GM23338 (cell line): ENCODE measurements around the gene KMT2C. TPM values are rescaled to one million over a fixed set of nuclear protein-coding genes. Genes with fewer than 3 reads are reported as not detected.

ENCODE experiments used
- ATAC-seq: fragments of 200-7000 bp; cut with Tn5 transposase; 3 replicates; pipeline ENCODE4 v1.9.1; 2020
- DNase-seq: peaks from one replicate; pipeline ENCODE4 v3.0.0-alpha.2; 2015; ENCODE audit warnings: low spot score
- H2AFZ ChIP-seq: fragments of 200-600 bp; sonication (generic); 2 replicates; pipeline ENCODE4 v1.8.0; 2016; ENCODE audit warnings: antibody characterized with exemption, mild to moderate bottlenecking, moderate library complexity
- H3F3A ChIP-seq: fragments of 200-600 bp; sonication (generic); replicated peaks from 2 replicates; pipeline ENCODE4 v1.8.0; 2017; ENCODE audit warnings: antibody characterized with exemption, mixed run types, low read depth
- H3K27ac ChIP-seq: fragments of 200-600 bp; sonication (generic); 2 replicates; pipeline ENCODE4 v1.6.1; 2016; ENCODE audit warnings: low read depth
- H3K27me3 ChIP-seq: fragments of 200-600 bp; sonication (generic); 2 replicates; pipeline ENCODE4 v1.8.0; 2016; ENCODE audit warnings: mild to moderate bottlenecking, mixed run types, moderate library complexity; ENCODE audit not compliant: insufficient read depth
- H3K36me3 ChIP-seq: fragments of 200-600 bp; sonication (generic); 2 replicates; pipeline ENCODE4 v1.8.0; 2016; ENCODE audit warnings: mild to moderate bottlenecking; ENCODE audit not compliant: insufficient read depth
- H3K4me1 ChIP-seq: fragments of 200-600 bp; sonication (generic); 2 replicates; pipeline ENCODE4 v1.8.0; 2016; ENCODE audit warnings: mild to moderate bottlenecking, moderate library complexity; ENCODE audit not compliant: insufficient read depth
- H3K4me2 ChIP-seq: fragments of 200-600 bp; sonication (generic); 2 replicates; pipeline ENCODE4 v1.7.1; 2017; ENCODE audit warnings: mixed run types
- H3K4me3 ChIP-seq: fragments of 200-600 bp; sonication (generic); 2 replicates; pipeline ENCODE4 v1.6.1; 2016; ENCODE audit warnings: mixed run types
- H3K79me2 ChIP-seq: fragments of 200-600 bp; sonication (generic); replicated peaks from 2 replicates; pipeline ENCODE4 v1.8.0; 2017; ENCODE audit warnings: mild to moderate bottlenecking; ENCODE audit not compliant: insufficient read depth
- H3K9me2 ChIP-seq: fragments of 200-600 bp; sonication (generic); 2 replicates; pipeline ENCODE4 v1.8.0; 2017; ENCODE audit not compliant: insufficient read depth
- H4K20me1 ChIP-seq: fragments of 200-600 bp; sonication (generic); replicated peaks from 2 replicates; pipeline ENCODE4 v1.8.0; 2017; ENCODE audit warnings: mild to moderate bottlenecking; ENCODE audit not compliant: insufficient read depth
- H3K27ac Mint-ChIP-seq: 2 replicates; pipeline ENCODE4 v1.8.0; 2020; ENCODE audit warnings: inconsistent platforms, mild to moderate bottlenecking, moderate library complexity, mixed read lengths
- H3K27me3 Mint-ChIP-seq: 3 replicates; pipeline ENCODE4 v1.8.0; 2022; ENCODE audit warnings: low read depth, mild to moderate bottlenecking, moderate library complexity, mixed read lengths, inconsistent platforms; ENCODE audit not compliant: insufficient read depth, poor library complexity
- H3K36me3 Mint-ChIP-seq: 3 replicates; pipeline ENCODE4 v1.8.0; 2021; ENCODE audit warnings: low read depth, mild to moderate bottlenecking, inconsistent platforms, moderate library complexity, mixed read lengths
- H3K4me1 Mint-ChIP-seq: 3 replicates; pipeline ENCODE4 v1.8.0; 2020; ENCODE audit warnings: mild to moderate bottlenecking, inconsistent platforms, mixed read lengths
- H3K4me3 Mint-ChIP-seq: 3 replicates; pipeline ENCODE4 v1.8.0; 2021; ENCODE audit warnings: moderate library complexity, mild to moderate bottlenecking, inconsistent platforms, mixed read lengths
- H3K9me3 Mint-ChIP-seq: 3 replicates; pipeline ENCODE4 v1.8.0; 2020; ENCODE audit warnings: moderate library complexity, mild to moderate bottlenecking, inconsistent platforms, mixed read lengths
- CREB1 ChIP-seq: fragments of 250-450 bp; sonication (Bioruptor Pico); IDR thresholded peaks from 2 replicates; pipeline ENCODE4 v1.5.0; 2020; ENCODE audit warnings: low read depth, mild to moderate bottlenecking, moderate library complexity
- CTCF ChIP-seq, 2 experiments: fragments of 200-600 bp in 1 of 2; sonication (generic) in 1 of 2; conservative IDR thresholded peaks; 2 replicates each; pipeline versions ENCODE4 v1.5.1 to v1.6.1; 2016 to 2017; ENCODE audit warnings: antibody characterized with exemption in 2 of 2, low read depth in 2 of 2, mild to moderate bottlenecking in 2 of 2, moderate library complexity in 1 of 2
- EZH2 ChIP-seq: fragments of 200-600 bp; sonication (generic); IDR thresholded peaks from one replicate; pipeline ENCODE4 v1.8.0; 2017; ENCODE audit warnings: antibody characterized with exemption, mild to moderate bottlenecking, low read depth; ENCODE audit not compliant: unreplicated experiment
- EZH2phosphoT487 ChIP-seq: fragments of 200-600 bp; sonication (generic); IDR thresholded peaks from one replicate; pipeline ENCODE4 v1.8.1; 2018; ENCODE audit warnings: antibody characterized with exemption; ENCODE audit not compliant: unreplicated experiment
- JUNB ChIP-seq: IDR thresholded peaks from one replicate; pipeline ENCODE4 v1.6.1; 2016; ENCODE audit warnings: antibody characterized with exemption; ENCODE audit not compliant: unreplicated experiment
- NANOG ChIP-seq: IDR thresholded peaks from 2 replicates; pipeline ENCODE4 v1.6.1; 2016; ENCODE audit warnings: antibody characterized with exemption, borderline replicate concordance
- POLR2AphosphoS5 ChIP-seq: IDR thresholded peaks from 2 replicates; pipeline ENCODE4 v1.6.1; 2016; ENCODE audit warnings: antibody characterized with exemption, low read depth
- STAT1 ChIP-seq: IDR thresholded peaks from one replicate; pipeline ENCODE4 v1.6.1; 2016; ENCODE audit warnings: antibody characterized with exemption; ENCODE audit not compliant: unreplicated experiment
- ZNF114 ChIP-seq: fragments of 250-450 bp; sonication (Bioruptor Pico); IDR thresholded peaks from 2 replicates; pipeline ENCODE4 v1.5.0; 2020; ENCODE audit warnings: mild to moderate bottlenecking, moderate library complexity
- ZNF331 ChIP-seq: fragments of 250-450 bp; sonication (Bioruptor Pico); IDR thresholded peaks from 2 replicates; pipeline ENCODE4 v1.5.0; 2020; ENCODE audit warnings: low read depth, mild to moderate bottlenecking, moderate library complexity
- polyA plus RNA-seq: library from polyadenylated mRNA; unstranded; fragments of >200 nt; fragmentation: Nextera tagmentation; extraction: Ambion mirVana; gene quantifications from 2 replicates; pipeline ENCODE4 v1.2.1, GENCODE V29; 2016
- total RNA-seq: library from RNA; depleted of rRNA; stranded (reverse); fragments of >200 nt; shearing (Covaris generic); gene quantifications from 2 replicates; pipeline ENCODE4 v1.2.3, GENCODE V29; 2014
- TF ChIP-seq, protein P1 (sequence below): IDR thresholded peaks from 2 replicates; pipeline ENCODE4 v1.6.1; 2016; ENCODE audit warnings: antibody characterized with exemption
- TF ChIP-seq, protein P2 (sequence below): IDR thresholded peaks from one replicate; pipeline ENCODE4 v1.6.1; 2018; ENCODE audit warnings: antibody characterized with exemption; ENCODE audit not compliant: unreplicated experiment
- TF ChIP-seq, protein P3 (sequence below): fragments of 250-450 bp; sonication (Bioruptor Pico); IDR thresholded peaks from 2 replicates; pipeline ENCODE4 v1.5.0; 2020; ENCODE audit warnings: mild to moderate bottlenecking, moderate library complexity

KMT2C gene
- total and polyA plus RNA-seq, 2 experiments from 2014 or later = 11.4 to 39.0 TPM

GRCh38 chr7:152103691-152104090 lies 332.1 kb downstream of the KMT2C start:
- H3K4me3 ChIP-seq = no peak overlapping the region
- no peak overlapping the region for H3K4me2 ChIP-seq
- DNase-seq (no peak), ATAC-seq (no peak)
- Mint-ChIP-seq H3K4me1 (no peaks in the 10 kb centered on the region; the same call in 2 of the 3 replicates), H3K36me3 (peaks cover 3% of the 10 kb centered on the region; the same call in 1 of the 3 replicates), H3K27ac (no peak overlapping the region), H3K27me3 (peaks cover 2% of the 10 kb centered on the region), H3K9me3 (no peaks in the 10 kb centered on the region), H3K4me3 (no peak overlapping the region)
- H3K79me2 ChIP-seq = no peaks in the 10 kb centered on the region
- no peak for TF ChIP-seq ZNF331 (CRISPR knock-in tag)
- TF ChIP-seq ZNF114 = no peak
- TF ChIP-seq, protein P1, sequence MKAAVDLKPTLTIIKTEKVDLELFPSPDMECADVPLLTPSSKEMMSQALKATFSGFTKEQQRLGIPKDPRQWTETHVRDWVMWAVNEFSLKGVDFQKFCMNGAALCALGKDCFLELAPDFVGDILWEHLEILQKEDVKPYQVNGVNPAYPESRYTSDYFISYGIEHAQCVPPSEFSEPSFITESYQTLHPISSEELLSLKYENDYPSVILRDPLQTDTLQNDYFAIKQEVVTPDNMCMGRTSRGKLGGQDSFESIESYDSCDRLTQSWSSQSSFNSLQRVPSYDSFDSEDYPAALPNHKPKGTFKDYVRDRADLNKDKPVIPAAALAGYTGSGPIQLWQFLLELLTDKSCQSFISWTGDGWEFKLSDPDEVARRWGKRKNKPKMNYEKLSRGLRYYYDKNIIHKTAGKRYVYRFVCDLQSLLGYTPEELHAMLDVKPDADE = no peak
- TF ChIP-seq JUNB = no peak
- TF ChIP-seq STAT1 = no peak
- TF ChIP-seq CREB1 (CRISPR knock-in tag) = no peak
- TF ChIP-seq, protein P2, sequence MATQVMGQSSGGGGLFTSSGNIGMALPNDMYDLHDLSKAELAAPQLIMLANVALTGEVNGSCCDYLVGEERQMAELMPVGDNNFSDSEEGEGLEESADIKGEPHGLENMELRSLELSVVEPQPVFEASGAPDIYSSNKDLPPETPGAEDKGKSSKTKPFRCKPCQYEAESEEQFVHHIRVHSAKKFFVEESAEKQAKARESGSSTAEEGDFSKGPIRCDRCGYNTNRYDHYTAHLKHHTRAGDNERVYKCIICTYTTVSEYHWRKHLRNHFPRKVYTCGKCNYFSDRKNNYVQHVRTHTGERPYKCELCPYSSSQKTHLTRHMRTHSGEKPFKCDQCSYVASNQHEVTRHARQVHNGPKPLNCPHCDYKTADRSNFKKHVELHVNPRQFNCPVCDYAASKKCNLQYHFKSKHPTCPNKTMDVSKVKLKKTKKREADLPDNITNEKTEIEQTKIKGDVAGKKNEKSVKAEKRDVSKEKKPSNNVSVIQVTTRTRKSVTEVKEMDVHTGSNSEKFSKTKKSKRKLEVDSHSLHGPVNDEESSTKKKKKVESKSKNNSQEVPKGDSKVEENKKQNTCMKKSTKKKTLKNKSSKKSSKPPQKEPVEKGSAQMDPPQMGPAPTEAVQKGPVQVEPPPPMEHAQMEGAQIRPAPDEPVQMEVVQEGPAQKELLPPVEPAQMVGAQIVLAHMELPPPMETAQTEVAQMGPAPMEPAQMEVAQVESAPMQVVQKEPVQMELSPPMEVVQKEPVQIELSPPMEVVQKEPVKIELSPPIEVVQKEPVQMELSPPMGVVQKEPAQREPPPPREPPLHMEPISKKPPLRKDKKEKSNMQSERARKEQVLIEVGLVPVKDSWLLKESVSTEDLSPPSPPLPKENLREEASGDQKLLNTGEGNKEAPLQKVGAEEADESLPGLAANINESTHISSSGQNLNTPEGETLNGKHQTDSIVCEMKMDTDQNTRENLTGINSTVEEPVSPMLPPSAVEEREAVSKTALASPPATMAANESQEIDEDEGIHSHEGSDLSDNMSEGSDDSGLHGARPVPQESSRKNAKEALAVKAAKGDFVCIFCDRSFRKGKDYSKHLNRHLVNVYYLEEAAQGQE = no peak
- TF ChIP-seq, protein P3, sequence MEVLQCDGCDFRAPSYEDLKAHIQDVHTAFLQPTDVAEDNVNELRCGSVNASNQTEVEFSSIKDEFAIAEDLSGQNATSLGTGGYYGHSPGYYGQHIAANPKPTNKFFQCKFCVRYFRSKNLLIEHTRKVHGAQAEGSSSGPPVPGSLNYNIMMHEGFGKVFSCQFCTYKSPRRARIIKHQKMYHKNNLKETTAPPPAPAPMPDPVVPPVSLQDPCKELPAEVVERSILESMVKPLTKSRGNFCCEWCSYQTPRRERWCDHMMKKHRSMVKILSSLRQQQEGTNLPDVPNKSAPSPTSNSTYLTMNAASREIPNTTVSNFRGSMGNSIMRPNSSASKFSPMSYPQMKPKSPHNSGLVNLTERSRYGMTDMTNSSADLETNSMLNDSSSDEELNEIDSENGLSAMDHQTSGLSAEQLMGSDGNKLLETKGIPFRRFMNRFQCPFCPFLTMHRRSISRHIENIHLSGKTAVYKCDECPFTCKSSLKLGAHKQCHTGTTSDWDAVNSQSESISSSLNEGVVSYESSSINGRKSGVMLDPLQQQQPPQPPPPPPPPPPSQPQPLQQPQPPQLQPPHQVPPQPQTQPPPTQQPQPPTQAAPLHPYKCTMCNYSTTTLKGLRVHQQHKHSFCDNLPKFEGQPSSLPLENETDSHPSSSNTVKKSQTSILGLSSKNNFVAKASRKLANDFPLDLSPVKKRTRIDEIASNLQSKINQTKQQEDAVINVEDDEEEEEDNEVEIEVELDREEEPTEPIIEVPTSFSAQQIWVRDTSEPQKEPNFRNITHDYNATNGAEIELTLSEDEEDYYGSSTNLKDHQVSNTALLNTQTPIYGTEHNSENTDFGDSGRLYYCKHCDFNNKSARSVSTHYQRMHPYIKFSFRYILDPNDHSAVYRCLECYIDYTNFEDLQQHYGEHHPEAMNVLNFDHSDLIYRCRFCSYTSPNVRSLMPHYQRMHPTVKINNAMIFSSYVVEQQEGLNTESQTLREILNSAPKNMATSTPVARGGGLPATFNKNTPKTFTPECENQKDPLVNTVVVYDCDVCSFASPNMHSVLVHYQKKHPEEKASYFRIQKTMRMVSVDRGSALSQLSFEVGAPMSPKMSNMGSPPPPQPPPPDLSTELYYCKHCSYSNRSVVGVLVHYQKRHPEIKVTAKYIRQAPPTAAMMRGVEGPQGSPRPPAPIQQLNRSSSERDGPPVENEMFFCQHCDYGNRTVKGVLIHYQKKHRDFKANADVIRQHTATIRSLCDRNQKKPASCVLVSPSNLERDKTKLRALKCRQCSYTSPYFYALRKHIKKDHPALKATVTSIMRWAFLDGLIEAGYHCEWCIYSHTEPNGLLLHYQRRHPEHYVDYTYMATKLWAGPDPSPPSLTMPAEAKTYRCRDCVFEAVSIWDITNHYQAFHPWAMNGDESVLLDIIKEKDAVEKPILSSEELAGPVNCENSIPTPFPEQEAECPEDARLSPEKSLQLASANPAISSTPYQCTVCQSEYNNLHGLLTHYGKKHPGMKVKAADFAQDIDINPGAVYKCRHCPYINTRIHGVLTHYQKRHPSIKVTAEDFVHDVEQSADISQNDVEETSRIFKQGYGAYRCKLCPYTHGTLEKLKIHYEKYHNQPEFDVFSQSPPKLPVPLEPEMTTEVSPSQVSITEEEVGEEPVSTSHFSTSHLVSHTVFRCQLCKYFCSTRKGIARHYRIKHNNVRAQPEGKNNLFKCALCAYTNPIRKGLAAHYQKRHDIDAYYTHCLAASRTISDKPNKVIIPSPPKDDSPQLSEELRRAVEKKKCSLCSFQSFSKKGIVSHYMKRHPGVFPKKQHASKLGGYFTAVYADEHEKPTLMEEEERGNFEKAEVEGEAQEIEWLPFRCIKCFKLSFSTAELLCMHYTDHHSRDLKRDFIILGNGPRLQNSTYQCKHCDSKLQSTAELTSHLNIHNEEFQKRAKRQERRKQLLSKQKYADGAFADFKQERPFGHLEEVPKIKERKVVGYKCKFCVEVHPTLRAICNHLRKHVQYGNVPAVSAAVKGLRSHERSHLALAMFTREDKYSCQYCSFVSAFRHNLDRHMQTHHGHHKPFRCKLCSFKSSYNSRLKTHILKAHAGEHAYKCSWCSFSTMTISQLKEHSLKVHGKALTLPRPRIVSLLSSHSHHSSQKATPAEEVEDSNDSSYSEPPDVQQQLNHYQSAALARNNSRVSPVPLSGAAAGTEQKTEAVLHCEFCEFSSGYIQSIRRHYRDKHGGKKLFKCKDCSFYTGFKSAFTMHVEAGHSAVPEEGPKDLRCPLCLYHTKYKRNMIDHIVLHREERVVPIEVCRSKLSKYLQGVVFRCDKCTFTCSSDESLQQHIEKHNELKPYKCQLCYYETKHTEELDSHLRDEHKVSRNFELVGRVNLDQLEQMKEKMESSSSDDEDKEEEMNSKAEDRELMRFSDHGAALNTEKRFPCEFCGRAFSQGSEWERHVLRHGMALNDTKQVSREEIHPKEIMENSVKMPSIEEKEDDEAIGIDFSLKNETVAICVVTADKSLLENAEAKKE (CRISPR knock-in tag) = no peak
- no peak for TF ChIP-seq POLR2AphosphoS5
- TF ChIP-seq EZH2 = no peak
- no peak for TF ChIP-seq CTCF (conservative IDR thresholded peaks at IDR 0.05; ENCODE audit: low read depth in 2 of 2)
- no peak for TF ChIP-seq EZH2phosphoT487
- TF ChIP-seq NANOG = no peak
- no peaks in the 10 kb centered on the region for H3F3A ChIP-seq
- no peaks in the 10 kb centered on the region for H3K27me3 ChIP-seq
- no peak overlapping the region for H3K27ac ChIP-seq
- H3K9me2 ChIP-seq = no peaks in the 10 kb centered on the region
- no peaks in the 10 kb centered on the region for H3K36me3 ChIP-seq
- no peaks in the 10 kb centered on the region for H4K20me1 ChIP-seq
- no peaks in the 10 kb centered on the region for H3K4me1 ChIP-seq
- no peak overlapping the region for H2AFZ ChIP-seq
